SK-N-SH treated with all-trans-retinoic acid at 6 μM for 48 hours (cell line): Measurements from ENCODE around the gene B3GNT5.

Experiments used
- ATAC-seq: fragments of 200-7000 bp; cut with Tn5 transposase; 3 replicates; pipeline ENCODE4 v1.9.1; 2020; ENCODE audit warnings: mild to moderate bottlenecking, moderate library complexity
- ARNTL ChIP-seq: fragments of 450-650 bp; formaldehyde crosslinking; IDR thresholded peaks from 2 replicates; pipeline ENCODE4 v1.5.0; 2020; ENCODE audit warnings: low read depth, mild to moderate bottlenecking, moderate library complexity, borderline replicate concordance
- BACH2 ChIP-seq: fragments of 250-450 bp; sonication (Bioruptor Pico); IDR thresholded peaks from 2 replicates; pipeline ENCODE4 v1.9.0; 2021; ENCODE audit warnings: mild to moderate bottlenecking, borderline replicate concordance
- CSDC2 ChIP-seq: fragments of 250-450 bp; sonication (Bioruptor Pico); IDR thresholded peaks from 2 replicates; pipeline ENCODE4 v1.5.0; 2020; ENCODE audit warnings: mild to moderate bottlenecking, moderate library complexity
- CSRNP3 ChIP-seq: fragments of 250-450 bp; sonication (Bioruptor Pico); IDR thresholded peaks from 2 replicates; pipeline ENCODE4 v1.5.1; 2021; ENCODE audit warnings: mild to moderate bottlenecking, moderate library complexity
- ESRRG ChIP-seq: fragments of 250-450 bp; sonication (Bioruptor Pico); IDR thresholded peaks from 2 replicates; pipeline ENCODE4 v1.6.1; 2021; ENCODE audit warnings: mild to moderate bottlenecking
- GLIS3 ChIP-seq: fragments of 250-450 bp; sonication (Bioruptor Pico); IDR thresholded peaks from 2 replicates; pipeline ENCODE4 v1.5.0; 2020; ENCODE audit warnings: mild to moderate bottlenecking, moderate library complexity
- ISL1 ChIP-seq: fragments of 250-450 bp; sonication (Bioruptor Pico); IDR thresholded peaks from 2 replicates; pipeline ENCODE4 v2.1.2; 2022; ENCODE audit warnings: mild to moderate bottlenecking, moderate library complexity
- OSR1 ChIP-seq: fragments of 250-450 bp; sonication (Bioruptor Pico); IDR thresholded peaks from 2 replicates; pipeline ENCODE4 v1.8.0; 2022; ENCODE audit warnings: moderate library complexity, mild to moderate bottlenecking, inconsistent platforms
- POU6F1 ChIP-seq: fragments of 250-450 bp; sonication (Bioruptor Pico); IDR thresholded peaks from 2 replicates; pipeline ENCODE4 v1.8.0; 2021; ENCODE audit warnings: low read depth, mild to moderate bottlenecking, moderate library complexity, borderline replicate concordance
- PPARA ChIP-seq: fragments of 250-450 bp; sonication (Bioruptor Pico); IDR thresholded peaks from 2 replicates; pipeline ENCODE4 v1.5.0; 2020; ENCODE audit warnings: mild to moderate bottlenecking, borderline replicate concordance
- RARB ChIP-seq: fragments of 250-450 bp; sonication (Bioruptor Pico); IDR thresholded peaks from 2 replicates; pipeline ENCODE4 v1.8.0; 2021; ENCODE audit warnings: mild to moderate bottlenecking, moderate library complexity
- SNAI2 ChIP-seq: fragments of 250-450 bp; sonication (Bioruptor Pico); IDR thresholded peaks from 2 replicates; pipeline ENCODE4 v1.5.0; 2020; ENCODE audit warnings: mild to moderate bottlenecking, moderate library complexity
- TCF4 ChIP-seq: fragments of 250-450 bp; sonication (Bioruptor Pico); IDR thresholded peaks from 2 replicates; pipeline ENCODE4 v1.8.0; 2021; ENCODE audit warnings: mild to moderate bottlenecking, moderate library complexity, borderline replicate concordance
- TOX ChIP-seq: fragments of 250-450 bp; sonication (Bioruptor Pico); IDR thresholded peaks from 2 replicates; pipeline ENCODE4 v1.8.0; 2021; ENCODE audit warnings: mild to moderate bottlenecking, moderate library complexity, borderline replicate concordance
- TSHZ2 ChIP-seq: fragments of 250-450 bp; sonication (Bioruptor Pico); IDR thresholded peaks from 2 replicates; pipeline ENCODE4 v1.5.0; 2020; ENCODE audit warnings: mild to moderate bottlenecking, moderate library complexity
- ZC3H10 ChIP-seq: fragments of 250-450 bp; sonication (Bioruptor Pico); IDR thresholded peaks from 2 replicates; pipeline ENCODE4 v1.5.1; 2021; ENCODE audit warnings: mild to moderate bottlenecking, moderate library complexity
- ZFP3 ChIP-seq: fragments of 250-450 bp; sonication (Bioruptor Pico); IDR thresholded peaks from 2 replicates; pipeline ENCODE4 v1.5.0; 2020; ENCODE audit warnings: mild to moderate bottlenecking, moderate library complexity
- ZFP30 ChIP-seq: fragments of 450-650 bp; formaldehyde crosslinking; IDR thresholded peaks from 2 replicates; pipeline ENCODE4 v1.5.0; 2022; ENCODE audit warnings: mild to moderate bottlenecking, moderate library complexity
- ZNF565 ChIP-seq: fragments of 450-650 bp; formaldehyde crosslinking; conservative IDR thresholded peaks from 2 replicates; pipeline ENCODE4 v1.5.0; 2020; ENCODE audit warnings: low read depth, mild to moderate bottlenecking, moderate library complexity
- ZNF70 ChIP-seq: fragments of 450-650 bp; formaldehyde crosslinking; IDR thresholded peaks from 2 replicates; pipeline ENCODE4 v1.5.0; 2020; ENCODE audit warnings: mild to moderate bottlenecking, moderate library complexity
- ZNF8 ChIP-seq: fragments of 450-650 bp; formaldehyde crosslinking; IDR thresholded peaks from 2 replicates; pipeline ENCODE4 v1.5.0; 2020; ENCODE audit warnings: mild to moderate bottlenecking, moderate library complexity
- TF ChIP-seq, protein P1 (sequence below): fragments of 250-450 bp; sonication (Bioruptor Pico); IDR thresholded peaks from 2 replicates; pipeline ENCODE4 v1.5.1; 2020; ENCODE audit warnings: low read depth, mild to moderate bottlenecking, moderate library complexity
- TF ChIP-seq, protein P2 (sequence below): fragments of 250-450 bp; sonication (Bioruptor Pico); IDR thresholded peaks from 2 replicates; pipeline ENCODE4 v1.8.0; 2020; ENCODE audit warnings: mild to moderate bottlenecking, moderate library complexity, borderline replicate concordance

B3GNT5 gene

GRCh38 chr3:183315739-183316138 is 62.7 kb downstream of the B3GNT5 start:
- TF ChIP-seq CSDC2 (CRISPR knock-in tag) (no peak), ZC3H10 (CRISPR knock-in tag) (no peak), CSRNP3 (CRISPR knock-in tag) (no peak), ISL1 (CRISPR knock-in tag) (no peak), ZFP3 (CRISPR knock-in tag) (no peak), SNAI2 (CRISPR knock-in tag) (no peak), TOX (no peak), ZNF8 (CRISPR knock-in tag) (no peak), ZNF565 (no peak), PPARA (no peak), OSR1 (no peak), TCF4 (no peak), GLIS3 (CRISPR knock-in tag) (no peak), ESRRG (CRISPR knock-in tag) (no peak), RARB (CRISPR knock-in tag) (no peak), BACH2 (CRISPR knock-in tag) (no peak), ARNTL (CRISPR knock-in tag) (no peak)
- no peak for ATAC-seq

DNA sequence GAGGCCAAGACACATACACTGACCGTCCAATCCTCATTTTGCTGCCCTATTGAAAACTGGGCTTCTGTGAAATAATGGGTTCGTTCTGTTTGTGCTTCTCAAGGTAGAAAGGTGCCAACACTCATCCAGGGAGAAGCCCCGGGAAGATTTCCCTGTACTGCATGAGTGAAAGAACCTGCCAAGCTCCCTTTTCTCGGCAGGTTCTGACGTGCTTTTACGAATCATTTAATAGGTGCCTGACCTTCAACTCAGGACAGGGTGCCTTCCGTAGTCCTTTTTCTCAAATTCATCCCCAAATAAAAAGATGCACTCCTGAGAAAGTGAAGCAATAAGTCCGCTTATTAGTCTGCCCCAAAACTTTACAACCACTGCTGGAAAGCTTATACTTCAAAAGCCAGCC is 64.2 kb downstream of the B3GNT5 start:
- no peak for ATAC-seq
- no peak for TF ChIP-seq ZC3H10 (CRISPR knock-in tag)
- no peak for TF ChIP-seq ARNTL (CRISPR knock-in tag)
- TF ChIP-seq, protein P1, sequence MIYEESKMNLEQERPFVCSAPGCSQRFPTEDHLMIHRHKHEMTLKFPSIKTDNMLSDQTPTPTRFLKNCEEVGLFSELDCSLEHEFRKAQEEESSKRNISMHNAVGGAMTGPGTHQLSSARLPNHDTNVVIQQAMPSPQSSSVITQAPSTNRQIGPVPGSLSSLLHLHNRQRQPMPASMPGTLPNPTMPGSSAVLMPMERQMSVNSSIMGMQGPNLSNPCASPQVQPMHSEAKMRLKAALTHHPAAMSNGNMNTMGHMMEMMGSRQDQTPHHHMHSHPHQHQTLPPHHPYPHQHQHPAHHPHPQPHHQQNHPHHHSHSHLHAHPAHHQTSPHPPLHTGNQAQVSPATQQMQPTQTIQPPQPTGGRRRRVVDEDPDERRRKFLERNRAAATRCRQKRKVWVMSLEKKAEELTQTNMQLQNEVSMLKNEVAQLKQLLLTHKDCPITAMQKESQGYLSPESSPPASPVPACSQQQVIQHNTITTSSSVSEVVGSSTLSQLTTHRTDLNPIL (CRISPR knock-in tag) = no peak
- TF ChIP-seq CSRNP3 (CRISPR knock-in tag) = no peak
- TF ChIP-seq ZNF8 (CRISPR knock-in tag) = no peak
- no peak for TF ChIP-seq OSR1
- TF ChIP-seq ZFP30 (CRISPR knock-in tag) = no peak
- no peak for TF ChIP-seq ISL1 (CRISPR knock-in tag)
- TF ChIP-seq ZNF70 (CRISPR knock-in tag) = no peak
- no peak for TF ChIP-seq SNAI2 (CRISPR knock-in tag)
- no peak for TF ChIP-seq ZFP3 (CRISPR knock-in tag)
- TF ChIP-seq RARB (CRISPR knock-in tag) = no peak
- TF ChIP-seq GLIS3 (CRISPR knock-in tag) = no peak

DNA sequence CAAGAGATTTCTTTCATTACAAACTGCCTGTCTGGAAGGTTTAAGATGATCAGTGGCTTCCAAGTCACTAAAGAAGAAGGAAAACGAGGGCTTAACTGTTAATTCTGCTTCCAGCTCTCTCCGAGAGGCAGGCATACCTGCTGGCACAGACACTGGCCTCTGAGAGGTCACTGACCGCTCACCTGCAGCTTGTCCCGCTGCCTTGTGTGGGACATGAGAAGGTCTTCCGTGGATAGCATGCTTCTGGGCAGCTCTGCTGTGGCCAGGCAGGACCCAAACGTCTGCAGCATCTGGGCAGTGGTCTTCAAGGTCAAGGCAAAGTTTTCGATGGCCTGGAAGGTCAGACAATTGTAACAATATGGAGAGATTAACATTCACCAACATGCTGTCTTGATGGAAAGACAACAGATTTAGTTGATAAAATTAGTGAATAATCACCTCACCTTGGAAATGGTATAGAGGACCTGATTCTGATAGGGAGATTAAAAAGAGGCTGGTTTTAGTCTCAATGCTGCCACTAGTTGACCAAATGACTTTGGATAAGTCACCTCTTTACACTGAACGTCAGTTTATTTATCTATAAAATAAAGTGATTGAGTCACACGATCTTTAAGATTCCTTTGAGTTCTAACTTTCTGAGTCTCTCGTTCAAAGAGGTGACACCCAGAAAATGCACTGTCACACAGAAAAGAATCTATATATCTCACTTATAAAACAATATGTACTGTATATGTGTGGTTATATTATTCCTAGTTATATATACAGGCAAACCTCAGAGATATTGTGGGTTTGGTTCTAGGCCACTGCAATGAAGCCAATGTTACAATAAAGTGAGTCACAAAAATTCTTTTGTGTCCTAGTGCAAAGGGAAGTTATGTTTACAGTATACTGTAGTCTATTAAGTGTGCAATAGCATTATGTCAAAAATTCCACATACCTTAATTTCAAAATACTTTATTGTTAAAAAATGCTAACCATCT is 65.1 kb downstream of the B3GNT5 start:
- no peak for ATAC-seq
- TF ChIP-seq CSRNP3 (CRISPR knock-in tag) (no peak), ESRRG (CRISPR knock-in tag) (no peak), TSHZ2 (CRISPR knock-in tag) (no peak), ZFP3 (CRISPR knock-in tag) (no peak), ZNF565 (no peak), POU6F1 (CRISPR knock-in tag) (no peak), ISL1 (CRISPR knock-in tag) (no peak), ZNF8 (CRISPR knock-in tag) (no peak)
- TF ChIP-seq, protein P2, sequence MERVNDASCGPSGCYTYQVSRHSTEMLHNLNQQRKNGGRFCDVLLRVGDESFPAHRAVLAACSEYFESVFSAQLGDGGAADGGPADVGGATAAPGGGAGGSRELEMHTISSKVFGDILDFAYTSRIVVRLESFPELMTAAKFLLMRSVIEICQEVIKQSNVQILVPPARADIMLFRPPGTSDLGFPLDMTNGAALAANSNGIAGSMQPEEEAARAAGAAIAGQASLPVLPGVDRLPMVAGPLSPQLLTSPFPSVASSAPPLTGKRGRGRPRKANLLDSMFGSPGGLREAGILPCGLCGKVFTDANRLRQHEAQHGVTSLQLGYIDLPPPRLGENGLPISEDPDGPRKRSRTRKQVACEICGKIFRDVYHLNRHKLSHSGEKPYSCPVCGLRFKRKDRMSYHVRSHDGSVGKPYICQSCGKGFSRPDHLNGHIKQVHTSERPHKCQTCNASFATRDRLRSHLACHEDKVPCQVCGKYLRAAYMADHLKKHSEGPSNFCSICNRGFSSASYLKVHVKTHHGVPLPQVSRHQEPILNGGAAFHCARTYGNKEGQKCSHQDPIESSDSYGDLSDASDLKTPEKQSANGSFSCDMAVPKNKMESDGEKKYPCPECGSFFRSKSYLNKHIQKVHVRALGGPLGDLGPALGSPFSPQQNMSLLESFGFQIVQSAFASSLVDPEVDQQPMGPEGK (CRISPR knock-in tag) = no peak
- TF ChIP-seq, protein P1 (CRISPR knock-in tag) = no peak
